Pons (tissue), 1 donor: ENCODE results near the gene SLCO3A1.

ENCODE experiments used
- DNase-seq: peaks from one replicate; pipeline ENCODE4 v3.0.0-alpha.2; 2016; ENCODE audit warnings: low spot score

The SLCO3A1 gene

DNA sequence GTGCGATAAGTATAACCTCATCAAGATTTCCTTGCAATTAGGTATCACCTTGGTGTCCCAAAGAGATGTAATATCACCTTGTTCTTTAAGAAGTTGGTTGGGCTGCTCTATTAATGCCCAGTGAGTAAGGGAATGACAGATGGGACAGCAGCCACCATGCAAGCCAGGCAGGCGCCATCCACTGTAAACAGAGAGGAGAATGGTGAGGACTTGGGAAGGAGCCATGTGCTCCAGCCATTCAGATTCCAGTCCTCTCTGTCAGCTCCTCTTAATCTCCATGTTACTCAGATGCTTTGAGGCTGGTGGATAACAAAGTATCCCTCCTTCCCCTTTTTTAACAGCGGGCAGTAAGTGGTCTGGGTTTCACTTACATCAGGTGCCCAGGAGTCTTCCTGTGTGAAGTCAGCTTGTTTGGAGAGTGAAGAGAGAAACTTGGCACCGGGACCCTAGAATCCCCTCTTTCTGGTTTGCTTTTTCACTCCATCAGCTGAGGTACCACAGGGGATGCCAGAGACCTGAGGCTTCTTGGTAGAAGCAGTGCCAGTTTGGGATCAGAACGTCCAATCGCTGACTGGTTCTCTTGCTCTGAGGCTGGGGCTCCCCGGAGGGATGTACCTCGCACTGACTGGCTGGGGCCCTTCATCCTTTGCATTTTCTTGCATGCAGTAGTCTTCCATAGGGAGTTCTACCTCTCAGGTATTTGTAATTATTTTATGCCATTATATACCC is 29.5 kb downstream of the SLCO3A1 start:
- peak; percentile 85 for DNase-seq

DNA sequence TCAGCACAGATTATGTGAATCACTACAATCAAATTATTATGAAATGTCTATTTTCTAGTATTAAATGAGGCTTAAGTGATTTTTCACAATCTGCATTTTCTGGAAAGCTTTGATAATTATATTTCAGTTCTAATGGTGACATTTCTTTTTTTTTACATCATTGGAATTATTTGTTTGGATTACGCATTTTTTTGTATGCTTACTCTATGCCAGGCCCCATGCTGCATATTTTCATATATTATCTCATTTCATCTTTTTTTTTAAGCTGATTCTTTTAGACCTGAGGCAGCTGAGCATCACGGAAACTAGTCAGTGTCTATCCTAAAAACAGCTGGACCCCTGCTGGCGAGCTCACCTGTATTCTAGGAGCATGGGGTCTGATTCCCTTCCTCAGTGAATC is 31.1 kb downstream of the SLCO3A1 start:
- no peak for DNase-seq

DNA sequence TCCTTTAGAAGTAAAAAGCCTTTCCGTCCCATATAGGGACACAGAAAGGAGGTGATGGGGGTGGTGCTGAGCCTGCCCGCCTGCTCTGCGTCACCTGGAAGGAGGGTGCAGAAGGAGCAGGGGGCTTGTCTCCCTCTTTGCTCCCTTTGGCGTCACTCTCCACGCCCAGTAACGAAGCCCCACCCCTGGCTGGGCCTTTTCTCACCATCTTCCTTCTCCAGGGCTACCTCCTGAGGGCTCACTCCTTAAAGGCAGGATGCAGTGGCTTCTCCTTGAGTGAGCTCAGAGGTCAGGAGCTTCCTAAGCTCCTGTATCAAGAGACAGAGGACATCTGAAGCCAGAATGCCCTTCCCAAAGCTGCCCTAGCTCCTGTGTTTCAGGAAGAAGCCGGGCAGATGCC is 31.5 kb downstream of the SLCO3A1 start:
- DNase-seq: no peak

DNA sequence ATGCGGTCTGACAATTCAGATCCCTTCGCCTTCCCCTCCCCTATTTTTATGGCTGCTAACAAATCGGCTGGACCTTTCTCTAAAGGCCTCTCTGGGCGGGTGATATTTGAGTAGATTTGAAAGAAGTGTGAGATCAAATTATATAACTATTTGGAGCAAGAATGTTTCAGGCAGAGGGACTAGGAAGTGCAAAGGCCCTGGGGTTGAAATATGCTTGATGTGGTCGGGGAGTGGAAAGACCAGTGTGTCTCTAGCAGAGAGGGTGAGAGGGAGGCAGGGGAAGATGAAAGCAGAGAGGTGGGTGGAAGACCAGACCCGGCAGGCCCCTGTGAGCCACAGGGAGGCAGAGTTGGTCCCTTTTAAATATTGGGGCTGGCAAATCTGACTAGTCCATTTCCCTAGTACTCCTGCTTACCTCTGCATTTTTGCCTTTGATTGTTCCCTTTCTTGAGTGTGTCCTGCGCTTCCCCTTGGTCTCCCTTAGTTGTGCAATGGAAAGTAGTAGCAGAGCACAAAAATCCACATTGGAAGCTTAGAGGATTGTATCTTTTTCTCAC is 32.3 kb downstream of the SLCO3A1 start:
- DNase-seq: no peak

DNA sequence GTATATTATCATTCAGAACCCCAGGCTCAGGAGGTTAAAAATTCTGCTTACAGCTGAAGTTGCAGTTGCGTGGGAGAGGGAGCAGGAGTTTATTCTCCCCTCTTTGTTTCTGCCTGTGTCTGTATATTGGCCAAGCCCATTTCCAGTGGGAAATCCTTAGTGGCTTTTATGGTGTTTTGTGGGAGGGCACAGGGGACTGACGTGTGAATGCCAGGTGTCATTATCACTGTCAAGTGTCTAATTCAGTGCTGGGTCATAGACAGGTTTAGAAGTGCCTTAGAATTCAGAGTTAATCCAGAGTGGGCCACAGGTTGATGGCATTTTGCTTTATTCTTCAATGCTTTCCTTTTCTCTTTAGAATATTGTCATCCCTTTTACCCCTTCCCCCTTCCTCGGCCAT is 33.4 kb downstream of the SLCO3A1 start:
- peak; percentile 68 for DNase-seq

DNA sequence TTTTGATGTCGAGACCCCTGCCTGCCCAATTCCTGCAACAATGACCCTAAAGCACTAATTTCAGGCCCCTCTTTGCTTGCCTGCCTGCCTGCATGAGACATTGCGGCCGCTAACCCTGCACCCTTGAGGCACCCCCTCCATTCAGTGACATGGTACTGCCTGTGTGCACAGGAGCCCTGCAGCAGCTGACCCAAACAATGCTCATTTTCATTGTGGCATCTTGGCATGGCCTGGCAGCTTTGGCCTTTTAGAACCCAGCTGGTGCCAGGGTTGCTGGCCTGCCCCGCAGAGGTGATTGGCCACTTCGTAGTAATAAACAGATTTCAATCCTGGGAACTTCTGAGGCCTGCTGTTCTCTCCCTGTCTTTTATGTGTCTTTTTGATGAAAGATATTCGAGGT is 33.8 kb downstream of the SLCO3A1 start:
- peak; percentile 97 for DNase-seq

DNA sequence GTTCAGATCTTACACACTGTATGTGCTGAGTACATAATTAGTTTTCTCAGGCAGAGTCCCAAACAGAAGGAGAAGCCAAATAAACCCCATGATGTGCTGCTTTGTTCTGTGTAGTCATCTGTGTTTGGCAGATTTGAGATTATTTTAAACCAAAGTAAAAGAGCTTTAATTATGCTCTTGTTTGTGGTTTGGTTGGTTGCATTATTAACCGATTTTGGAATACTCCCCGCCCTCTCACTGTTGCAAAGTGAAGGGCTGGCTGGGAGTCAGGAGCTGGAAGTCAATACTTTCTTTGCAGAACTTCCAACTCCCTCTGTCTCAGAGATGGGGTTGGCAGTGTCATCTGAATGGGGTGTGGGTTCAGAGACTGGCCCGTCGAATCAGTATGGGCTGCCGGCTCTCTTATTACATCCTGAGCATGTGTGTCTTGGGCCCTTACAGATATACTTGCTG is 34.4 kb downstream of the SLCO3A1 start:
- DNase-seq: peak; percentile 90

DNA sequence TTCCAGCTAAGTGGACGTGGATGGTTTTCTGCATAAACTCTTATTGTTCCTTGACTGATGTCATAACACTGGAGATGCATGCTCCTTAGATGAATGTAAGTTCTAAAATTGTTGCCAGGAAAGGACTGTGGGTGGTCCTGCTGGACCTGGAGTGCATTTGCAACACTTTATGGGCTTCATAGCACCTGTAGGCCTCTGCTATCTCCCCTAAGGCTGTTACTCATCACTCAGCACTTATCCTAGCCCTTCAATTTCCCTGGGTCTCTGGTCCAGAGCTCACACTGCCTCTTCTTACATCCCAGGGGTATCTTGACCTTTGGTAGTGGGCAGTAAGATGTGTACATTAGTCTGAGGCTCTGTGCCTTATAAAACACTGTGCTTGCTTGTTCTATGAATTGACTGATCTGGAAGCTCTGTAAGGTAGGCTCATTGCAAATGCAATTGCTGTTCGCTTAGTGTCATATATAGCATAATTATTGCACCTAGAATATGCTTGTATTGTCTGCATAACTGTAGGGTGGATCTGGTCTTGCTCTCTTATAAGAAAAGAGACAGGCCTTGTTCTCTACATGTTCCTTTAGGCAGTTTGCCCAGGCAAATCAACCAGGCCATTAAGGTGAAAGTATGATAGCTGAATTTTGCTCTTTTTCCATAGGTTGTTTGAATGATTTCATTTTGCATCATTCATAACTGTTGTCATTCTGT is 35.8 kb downstream of the SLCO3A1 start:
- DNase-seq: no peak

DNA sequence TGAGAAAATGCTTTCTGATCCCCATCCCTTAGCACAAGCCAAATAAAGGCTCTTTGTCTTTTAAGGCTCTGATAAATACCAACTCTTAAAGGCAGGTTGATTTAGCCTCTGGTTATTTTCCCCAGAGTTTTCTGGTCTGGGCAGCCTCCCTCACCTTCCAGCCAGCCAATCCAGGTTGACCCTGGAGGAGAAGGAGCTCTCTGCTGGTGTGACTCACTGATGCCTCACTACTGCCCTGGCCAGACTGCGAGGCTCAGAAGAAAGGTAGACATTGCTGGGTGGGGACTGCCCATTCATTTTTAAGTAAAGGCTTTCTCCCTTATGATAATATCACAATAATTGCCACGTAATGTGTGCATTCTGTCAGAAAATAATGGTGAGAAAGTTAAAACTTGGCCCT is 37.1 kb downstream of the SLCO3A1 start:
- DNase-seq: peak; percentile 34

DNA sequence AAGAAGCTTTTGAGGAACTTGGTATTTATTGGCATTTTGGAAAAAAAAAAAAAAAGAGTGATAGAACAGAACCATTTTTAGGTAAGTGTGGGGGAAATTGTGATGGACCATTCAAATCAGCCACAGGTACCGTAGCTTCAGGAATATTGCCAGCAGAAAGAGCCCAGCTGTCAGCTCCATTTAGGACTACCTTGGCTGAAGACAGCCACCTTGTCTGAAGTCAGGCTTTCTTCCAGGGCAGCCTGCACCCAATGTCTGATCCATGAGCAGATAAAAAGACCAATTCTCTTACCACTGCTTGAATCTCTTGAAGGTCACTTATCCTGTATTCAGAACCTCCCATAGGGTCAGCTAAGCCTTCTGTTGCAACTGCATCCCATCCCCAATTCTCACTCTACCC is 37.6 kb downstream of the SLCO3A1 start:
- no peak for DNase-seq

DNA sequence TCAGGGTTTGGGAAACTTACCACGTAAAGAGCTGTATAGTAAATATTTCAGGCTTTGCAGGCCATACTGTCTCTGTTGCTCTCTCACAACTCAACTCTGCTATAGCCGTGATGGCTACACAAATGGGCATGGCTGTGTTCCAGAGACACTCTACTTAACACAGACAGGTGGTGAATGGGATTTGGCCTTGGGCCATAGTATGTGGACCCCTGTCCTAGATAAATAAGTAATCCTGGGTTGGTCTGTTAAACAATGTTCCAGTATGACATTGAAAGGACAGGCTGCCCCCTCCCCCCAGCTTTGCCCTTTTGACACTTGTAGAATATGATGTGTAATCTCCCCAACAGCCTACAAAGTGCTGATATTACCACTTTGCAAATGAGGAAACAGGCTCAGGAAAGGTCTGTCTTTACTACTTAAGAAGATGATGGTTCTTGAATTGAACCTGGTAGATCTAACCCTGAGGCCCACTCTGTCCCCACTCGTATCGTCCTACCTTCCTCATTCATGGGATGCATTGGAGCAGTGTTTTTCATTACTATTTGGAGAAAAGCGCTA is 38.4 kb downstream of the SLCO3A1 start:
- no peak for DNase-seq

DNA sequence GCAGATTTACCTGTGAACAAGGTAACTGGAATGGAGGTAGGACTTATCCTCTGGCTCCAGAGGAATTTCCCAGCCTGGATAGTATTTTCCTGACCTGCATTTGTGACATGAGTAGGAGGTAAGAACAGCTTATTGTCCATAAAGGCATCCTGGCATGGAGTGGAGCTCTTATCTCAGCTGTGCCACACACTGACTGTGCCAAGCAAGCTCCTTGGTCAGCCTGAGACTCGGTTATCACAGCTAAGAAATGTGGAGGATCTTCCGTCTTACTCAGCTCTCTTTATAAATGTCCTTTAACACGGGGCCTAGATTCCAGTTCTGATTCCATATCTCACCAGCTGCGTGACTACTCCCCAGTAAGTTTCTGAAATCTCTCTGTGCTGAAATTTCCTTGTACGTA is 38.9 kb downstream of the SLCO3A1 start:
- no peak for DNase-seq

DNA sequence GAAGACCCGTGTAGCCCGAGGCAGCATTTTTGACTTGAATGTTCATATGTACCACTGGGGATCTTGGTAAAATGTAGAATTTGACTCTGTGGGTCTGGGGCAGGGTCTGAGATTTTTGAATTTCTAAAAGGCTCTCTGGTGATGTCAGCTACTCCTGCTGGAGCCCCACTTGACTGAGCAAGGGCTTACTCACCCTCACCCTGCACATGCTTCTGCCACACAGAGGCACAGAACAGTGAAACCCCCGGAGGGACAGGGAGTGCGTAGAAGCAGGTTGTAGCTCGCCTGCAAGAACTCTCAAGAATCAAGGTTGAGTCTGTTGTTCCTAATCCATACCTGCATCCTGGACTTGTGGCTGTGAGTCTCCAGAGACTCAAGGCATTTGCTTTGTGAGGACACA is 41.1 kb downstream of the SLCO3A1 start:
- DNase-seq: no peak

DNA sequence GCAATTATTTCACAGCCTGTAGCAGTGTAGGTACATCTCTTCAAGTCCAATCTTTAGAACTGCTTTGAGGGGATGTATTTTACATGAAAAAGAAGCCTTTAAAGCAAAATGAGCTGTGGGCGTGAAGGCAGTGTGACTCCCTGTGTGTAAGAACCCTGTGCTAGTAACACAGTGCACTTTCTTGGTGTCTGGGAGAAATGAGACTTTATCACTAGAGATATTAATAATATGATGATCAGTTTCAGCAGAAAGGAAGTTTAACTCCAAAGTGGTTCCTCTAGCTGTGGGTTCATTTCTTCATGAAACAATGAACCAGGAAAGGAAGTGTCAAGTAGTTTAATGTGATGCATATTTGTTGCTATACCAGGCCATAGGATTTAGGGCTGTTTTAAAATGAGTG is 41.5 kb downstream of the SLCO3A1 start:
- DNase-seq: no peak

DNA sequence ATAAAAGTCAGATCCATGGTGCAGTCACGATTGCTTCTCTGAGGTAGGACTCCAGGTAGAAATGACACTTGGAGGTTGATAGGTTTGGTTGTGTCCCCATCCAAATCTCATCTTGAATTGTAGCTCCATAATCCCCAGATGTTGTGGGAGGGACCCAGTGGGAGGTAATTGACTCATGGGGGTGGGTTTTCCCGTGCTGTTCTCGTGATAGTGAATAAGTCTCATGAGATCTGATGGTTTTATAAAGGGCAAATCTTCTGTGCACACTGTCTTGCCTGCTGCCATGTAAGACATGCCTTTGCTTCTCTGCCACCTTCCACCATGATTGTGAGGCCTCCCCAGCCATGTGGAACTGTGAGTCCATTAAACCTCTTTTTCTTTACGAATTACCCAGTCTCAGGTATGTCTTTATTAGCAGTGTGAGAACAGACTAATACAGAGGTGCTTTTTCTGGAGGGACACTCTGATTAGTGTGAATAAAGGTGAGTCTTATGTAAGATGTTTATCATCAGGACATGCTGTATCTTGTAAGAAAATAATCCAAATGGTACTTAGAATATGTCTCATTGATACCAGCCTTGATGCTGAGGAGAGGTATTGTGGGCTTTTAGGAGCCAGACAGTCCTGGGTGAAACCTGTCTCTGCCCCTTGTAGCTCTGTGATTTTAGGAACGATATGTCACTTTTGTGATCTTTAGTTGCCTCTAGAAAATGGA is 43.0 kb downstream of the SLCO3A1 start:
- DNase-seq: no peak

DNA sequence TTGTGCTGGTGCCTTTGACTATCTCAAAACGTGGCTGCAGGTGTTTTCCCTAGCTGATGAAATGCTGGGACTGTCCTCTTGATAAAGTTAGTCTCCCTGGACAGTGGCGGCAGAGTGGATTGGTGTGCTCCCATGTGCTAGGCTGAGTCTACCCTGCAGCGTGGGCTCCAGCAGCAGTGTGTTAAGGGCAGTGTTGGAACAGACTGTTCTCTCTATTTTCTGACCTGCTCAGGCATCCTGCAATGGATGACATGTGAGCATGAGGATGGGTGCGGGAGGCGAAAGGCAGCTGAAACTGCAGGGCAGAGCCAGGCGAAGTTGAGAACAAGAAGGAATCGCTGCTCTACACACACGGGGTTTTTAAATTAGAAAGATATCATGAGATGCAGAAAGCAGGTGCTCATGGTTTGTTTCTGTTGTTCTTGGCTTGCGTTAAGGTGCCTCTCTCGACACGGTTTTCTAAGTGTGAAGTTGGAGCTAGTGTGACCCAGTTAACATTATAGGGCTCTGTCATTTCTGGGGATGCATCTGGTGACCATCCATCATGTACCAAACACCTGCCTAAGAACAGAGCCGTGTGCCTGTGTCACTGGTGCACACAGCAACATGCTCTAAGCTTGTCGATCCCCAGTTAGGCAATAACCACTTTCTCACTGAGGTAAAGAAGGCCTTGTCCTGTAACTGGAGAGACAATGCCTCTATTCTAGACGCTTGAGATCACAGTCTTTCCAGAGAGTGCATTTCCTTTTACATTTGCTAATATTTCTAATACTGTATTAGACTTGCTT is 44.3 kb downstream of the SLCO3A1 start:
- DNase-seq: peak; percentile 84

DNA sequence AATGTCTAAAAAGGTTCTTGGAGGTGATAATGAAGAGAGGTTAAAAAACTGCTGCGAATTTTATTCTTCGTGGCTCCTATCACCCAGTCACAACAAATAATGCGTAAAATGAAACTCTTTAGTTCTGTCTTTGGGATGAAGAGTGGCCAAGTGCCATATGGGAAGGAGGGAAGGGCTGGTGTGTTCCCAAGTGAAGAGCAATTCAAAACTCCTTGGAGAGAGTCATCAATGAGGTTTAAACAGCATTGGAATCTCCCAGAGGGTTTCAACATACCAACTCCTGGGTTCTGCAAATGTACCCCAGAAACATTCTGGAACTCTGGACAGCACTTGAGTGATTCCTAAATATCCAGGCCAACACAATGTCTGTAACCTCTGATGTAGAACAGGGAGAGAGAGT is 45.3 kb downstream of the SLCO3A1 start:
- no peak for DNase-seq

DNA sequence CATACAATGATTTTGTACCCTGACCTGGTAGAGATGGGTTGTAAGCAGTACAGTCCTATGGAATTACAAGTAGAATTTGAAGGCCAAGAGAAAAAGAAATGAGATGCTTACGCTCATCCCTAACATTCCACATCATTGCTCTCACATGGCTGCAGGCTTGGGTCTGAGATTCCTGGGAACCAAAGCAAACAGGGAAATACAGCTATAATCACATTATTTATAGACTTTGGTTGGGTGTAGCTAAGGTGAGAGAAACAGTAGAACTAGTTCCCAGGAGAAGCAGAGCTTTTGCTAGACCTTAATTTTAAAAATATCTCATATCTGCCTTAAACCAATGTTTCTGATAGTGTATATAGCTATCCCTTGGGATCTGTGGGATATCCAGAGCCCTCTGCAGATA is 51.4 kb downstream of the SLCO3A1 start:
- DNase-seq: no peak

DNA sequence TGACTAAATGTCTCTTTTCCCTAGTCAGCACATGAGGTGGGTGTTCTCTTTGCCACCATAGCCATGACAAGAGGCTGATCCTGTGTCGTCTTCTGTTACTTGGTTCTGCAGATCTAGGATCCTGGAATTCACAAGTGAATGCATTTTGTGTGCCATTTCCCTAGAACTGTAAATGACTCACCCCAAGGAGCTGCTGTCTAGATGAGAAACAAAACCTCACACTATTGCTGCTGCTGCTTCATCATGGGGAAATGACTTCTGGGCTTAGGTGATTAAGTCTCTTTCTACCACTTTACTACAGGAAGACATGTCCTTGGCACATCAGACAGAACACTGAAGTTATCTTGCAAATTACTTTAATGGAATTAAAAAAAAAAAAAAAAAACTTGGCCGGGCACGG is 54.9 kb downstream of the SLCO3A1 start:
- no peak for DNase-seq

DNA sequence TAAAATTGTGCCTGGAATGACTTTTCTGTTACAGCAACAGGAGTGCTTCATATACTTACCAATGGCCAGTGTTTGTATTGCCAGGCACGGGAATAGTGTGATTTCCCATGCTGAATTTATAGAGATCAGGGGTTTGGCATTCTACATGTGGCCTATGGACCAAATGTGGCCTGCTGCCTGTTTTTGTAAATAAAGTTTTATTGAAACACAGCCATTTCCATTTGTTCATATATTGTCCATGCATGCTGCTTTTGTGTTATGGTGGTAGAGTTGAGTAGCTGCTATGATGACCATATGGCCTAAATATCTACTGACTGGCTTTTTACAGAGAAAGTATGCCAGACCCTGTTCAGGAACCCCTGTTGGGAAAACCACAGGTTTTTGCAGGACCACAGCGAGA is 55.6 kb downstream of the SLCO3A1 start:
- no peak for DNase-seq

DNA sequence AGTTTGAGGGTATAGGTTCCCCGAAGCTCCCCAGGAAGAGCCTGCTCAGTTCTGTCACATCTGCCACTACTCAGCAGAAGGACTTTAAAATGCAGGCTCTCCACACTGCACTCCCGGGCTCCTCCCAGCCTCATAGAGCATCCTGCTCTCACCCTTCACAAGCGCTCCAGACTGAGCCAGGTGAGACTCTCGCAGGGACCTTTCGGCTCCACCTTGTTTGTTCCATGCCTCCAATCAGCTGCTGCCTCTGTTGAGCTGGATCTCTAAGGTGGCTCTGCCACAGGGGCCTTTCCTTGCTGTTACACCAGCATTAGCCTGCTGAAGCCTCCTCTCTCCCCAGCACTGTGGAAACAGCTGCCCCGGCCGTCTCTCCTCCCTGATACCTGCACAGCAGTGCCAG is 56.1 kb downstream of the SLCO3A1 start:
- no peak for DNase-seq

DNA sequence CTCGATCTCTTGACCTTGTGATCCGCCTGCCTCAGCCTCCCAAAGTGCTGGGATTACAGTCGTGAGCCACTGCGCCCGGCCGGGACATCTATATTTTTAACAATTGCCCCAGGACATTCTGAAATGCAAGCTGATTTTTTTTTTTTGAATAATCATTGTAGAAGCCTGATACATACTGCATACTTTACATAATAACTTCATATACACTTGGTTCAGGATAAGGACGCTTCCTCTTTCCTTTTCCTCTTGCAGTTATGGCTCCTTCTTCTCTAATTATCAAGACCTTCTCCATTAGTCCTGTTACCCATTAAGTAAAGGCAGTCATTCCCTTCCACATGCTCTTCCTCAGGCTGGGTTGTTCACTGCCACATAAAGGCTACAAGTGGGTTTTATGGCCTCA is 58.3 kb downstream of the SLCO3A1 start:
- no peak for DNase-seq
